Measurements from ENCODE around the gene LAMB3. TPM values are rescaled to one million over a fixed set of nuclear protein-coding genes. Genes with fewer than 3 reads are reported as not detected.
A peak's percentile ranks its signal among the peaks of the same experiment; 100 is the strongest.

The LAMB3 gene
- total and polyA plus RNA-seq, 2 experiments from 2014 or later = 0.21 to 0.48 TPM

GRCh38 chr1:209614151-209614420, 38.1 kb downstream of the LAMB3 start:
- H3K27ac ChIP-seq = no peak overlapping the region
- no peaks in the 10 kb centered on the region for H3K9me3 ChIP-seq (ENCODE audit: low read depth)
- peaks cover 10% of the 10 kb centered on the region for H3K4me1 ChIP-seq (ENCODE audit: low read depth)
- H3K36me3 ChIP-seq = no peaks in the 10 kb centered on the region
- TF ChIP-seq CTCF (IDR thresholded peaks at IDR 0.05; ENCODE audit: low read depth, low read length) = no peak
- no peaks in the 10 kb centered on the region for H3K27me3 ChIP-seq
- DNase-seq (ENCODE audit: low read depth in 1 of 2, low spot score in 1 of 2) = no peak
- no peak overlapping the region for H3K4me3 ChIP-seq

GRCh38 chr1:209613400-209614150, 38.6 kb downstream of the LAMB3 start:
- TF ChIP-seq CTCF (IDR thresholded peaks at IDR 0.05; ENCODE audit: low read depth, low read length) = no peak
- Histone ChIP-seq H3K4me3 (no peak overlapping the region), H3K27ac (no peak overlapping the region), H3K4me1 (ENCODE audit: low read depth) (peaks cover 10% of the 10 kb centered on the region), H3K36me3 (no peaks in the 10 kb centered on the region), H3K27me3 (no peaks in the 10 kb centered on the region), H3K9me3 (ENCODE audit: low read depth) (no peaks in the 10 kb centered on the region)
- DNase-seq (ENCODE audit: low read depth in 1 of 2, low spot score in 1 of 2) = no peak

- DNase-seq (ENCODE audit: low read depth in 1 of 2, low spot score in 1 of 2) = no peak
- Histone ChIP-seq H3K4me1 (ENCODE audit: low read depth) (peaks cover 10% of the 10 kb centered on the region), H3K27ac (no peak overlapping the region), H3K36me3 (no peaks in the 10 kb centered on the region), H3K4me3 (no peak overlapping the region), H3K9me3 (ENCODE audit: low read depth) (no peaks in the 10 kb centered on the region), H3K27me3 (no peaks in the 10 kb centered on the region)
- no peak for TF ChIP-seq CTCF (IDR thresholded peaks at IDR 0.05; ENCODE audit: low read depth, low read length)
These were observed 39.4 kb downstream of the LAMB3 start for GRCh38 chr1:209612646-209613399.

- DNase-seq (ENCODE audit: low read depth in 1 of 2, low spot score in 1 of 2) = no peak
- Histone ChIP-seq H3K27me3 (no peaks in the 10 kb centered on the region), H3K27ac (no peak overlapping the region), H3K4me1 (ENCODE audit: low read depth) (peaks cover 10% of the 10 kb centered on the region), H3K36me3 (no peaks in the 10 kb centered on the region), H3K9me3 (ENCODE audit: low read depth) (no peaks in the 10 kb centered on the region), H3K4me3 (no peak overlapping the region)
- TF ChIP-seq CTCF (IDR thresholded peaks at IDR 0.05; ENCODE audit: low read depth, low read length) = no peak
These were observed 40.3 kb downstream of the LAMB3 start for GRCh38 chr1:209611771-209612570.

GRCh38 chr1:209610631-209610905, 41.7 kb downstream of the LAMB3 start:
- H3K4me1 ChIP-seq (ENCODE audit: low read depth) = peaks cover 10% of the 10 kb centered on the region
- no peak overlapping the region for H3K4me3 ChIP-seq
- no peak for DNase-seq (ENCODE audit: low read depth in 1 of 2, low spot score in 1 of 2)
- H3K9me3 ChIP-seq (ENCODE audit: low read depth) = no peaks in the 10 kb centered on the region
- peak overlapping the region; percentile 89 for H3K27ac ChIP-seq
- no peak for TF ChIP-seq CTCF (IDR thresholded peaks at IDR 0.05; ENCODE audit: low read depth, low read length)
- H3K27me3 ChIP-seq = no peaks in the 10 kb centered on the region
- no peaks in the 10 kb centered on the region for H3K36me3 ChIP-seq
